GM21529 (cell line): Measurements from ENCODE around the gene NAV2.

Experiments
- ATAC-seq: cut with Tn5 transposase; IDR thresholded peaks from one replicate; pipeline ENCODE4 v1.9.1; 2021; ENCODE audit not compliant: unreplicated experiment

The NAV2 gene

GRCh38 chr11:19853016-19853415, 140.4 kb downstream of the NAV2 start:
- ATAC-seq = no peak

DNA sequence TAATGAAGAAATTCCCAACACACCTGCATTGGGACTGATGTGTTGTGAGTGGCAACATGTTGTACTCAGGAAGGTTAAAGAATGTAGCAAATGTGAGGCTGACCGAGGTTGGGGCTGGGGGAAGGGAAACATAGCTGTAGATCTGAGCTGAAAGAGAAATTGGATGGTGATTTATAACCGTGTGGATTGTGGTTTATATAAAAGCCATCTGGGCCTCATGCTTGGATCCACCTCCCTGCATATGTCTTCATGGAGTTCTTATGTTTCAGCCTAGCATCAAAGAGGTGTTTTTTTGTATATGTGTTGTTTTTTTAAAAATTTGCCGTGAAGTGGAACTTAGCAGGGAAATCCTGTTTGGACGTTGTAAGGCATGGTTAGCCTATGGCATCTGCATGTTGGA, 141.3 kb downstream of the NAV2 start:
- no peak for ATAC-seq

- ATAC-seq = no peak
Observed at GRCh38 chr11:19861171-19861570, 148.5 kb downstream of the NAV2 start.

DNA sequence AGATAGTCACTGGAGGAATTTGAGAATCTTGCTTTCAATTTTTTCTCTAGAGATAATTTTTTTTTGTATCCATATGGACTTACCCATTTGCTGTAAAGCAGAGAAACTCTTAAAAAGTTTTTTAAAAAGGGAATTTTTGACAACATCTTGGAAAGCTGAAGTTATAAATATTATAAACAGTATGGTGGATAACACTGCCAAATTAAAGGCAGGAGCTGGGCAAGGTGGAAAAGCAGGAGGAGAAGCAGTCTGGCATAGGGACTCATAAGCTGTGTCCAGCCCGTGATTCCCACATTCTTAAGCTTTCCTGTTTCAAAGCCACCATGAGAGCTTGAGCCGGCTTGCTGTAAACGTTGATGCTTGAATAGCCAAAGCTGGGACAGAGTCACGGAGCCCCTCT, 149.5 kb downstream of the NAV2 start:
- no peak for ATAC-seq

GRCh38 chr11:19864141-19865140, 151.8 kb downstream of the NAV2 start:
- ATAC-seq = no peak

GRCh38 chr11:19866037-19866436, 153.4 kb downstream of the NAV2 start:
- ATAC-seq = no peak

GRCh38 chr11:19866521-19866920, 153.9 kb downstream of the NAV2 start:
- no peak for ATAC-seq

GRCh38 chr11:19867064-19867463, 154.4 kb downstream of the NAV2 start:
- ATAC-seq = no peak

DNA sequence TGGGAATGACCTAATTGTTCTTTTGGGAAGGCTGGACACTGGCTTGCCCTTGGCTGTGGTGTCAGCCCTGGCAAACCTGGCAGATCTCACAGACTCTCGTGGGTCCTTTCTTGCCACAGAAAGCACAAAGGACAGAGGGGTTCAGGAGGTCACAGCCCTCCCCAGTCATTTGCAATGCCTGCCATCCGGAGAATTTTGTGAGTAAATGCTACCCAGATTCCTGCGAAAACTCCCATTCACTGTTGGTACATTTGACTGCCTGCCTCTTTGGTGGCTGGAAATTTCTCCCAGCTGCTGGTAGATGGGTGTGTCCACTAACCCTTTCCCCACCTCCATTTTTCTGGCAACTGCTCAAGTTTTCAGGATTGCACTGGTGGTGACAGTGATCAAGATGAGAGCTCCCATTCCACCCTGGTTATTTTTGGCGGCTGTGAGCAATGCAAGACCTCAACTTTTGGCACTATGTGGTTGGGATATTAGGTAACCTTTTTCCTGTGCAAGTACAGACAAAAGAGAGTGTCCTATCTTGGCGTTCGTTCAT, 155.7 kb downstream of the NAV2 start:
- no peak for ATAC-seq

DNA sequence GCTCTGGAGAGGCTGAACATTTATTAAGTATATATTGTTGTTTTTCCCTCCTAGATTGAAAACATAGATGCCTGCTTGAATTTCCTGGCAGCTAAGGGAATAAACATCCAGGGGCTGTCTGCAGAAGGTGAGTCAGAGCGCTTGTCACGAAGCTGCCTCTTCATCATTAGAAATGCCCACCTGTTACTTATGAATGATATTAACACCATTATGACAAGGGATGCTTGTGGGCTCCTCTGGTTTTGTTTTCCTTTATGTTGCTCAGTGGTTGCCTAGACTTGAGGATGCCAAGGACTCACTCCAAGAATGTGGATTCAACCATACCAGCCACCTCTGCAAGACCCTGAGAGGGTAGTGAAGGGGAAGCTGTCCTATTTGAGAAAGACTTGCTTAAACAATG, 156.2 kb downstream of the NAV2 start:
- ATAC-seq = no peak

- ATAC-seq = no peak
Observed at GRCh38 chr11:19869466-19869865, 156.8 kb downstream of the NAV2 start.

GRCh38 chr11:19869946-19870589, 157.4 kb downstream of the NAV2 start:
- no peak for ATAC-seq

GRCh38 chr11:19871531-19871930, 158.9 kb downstream of the NAV2 start:
- no peak for ATAC-seq

DNA sequence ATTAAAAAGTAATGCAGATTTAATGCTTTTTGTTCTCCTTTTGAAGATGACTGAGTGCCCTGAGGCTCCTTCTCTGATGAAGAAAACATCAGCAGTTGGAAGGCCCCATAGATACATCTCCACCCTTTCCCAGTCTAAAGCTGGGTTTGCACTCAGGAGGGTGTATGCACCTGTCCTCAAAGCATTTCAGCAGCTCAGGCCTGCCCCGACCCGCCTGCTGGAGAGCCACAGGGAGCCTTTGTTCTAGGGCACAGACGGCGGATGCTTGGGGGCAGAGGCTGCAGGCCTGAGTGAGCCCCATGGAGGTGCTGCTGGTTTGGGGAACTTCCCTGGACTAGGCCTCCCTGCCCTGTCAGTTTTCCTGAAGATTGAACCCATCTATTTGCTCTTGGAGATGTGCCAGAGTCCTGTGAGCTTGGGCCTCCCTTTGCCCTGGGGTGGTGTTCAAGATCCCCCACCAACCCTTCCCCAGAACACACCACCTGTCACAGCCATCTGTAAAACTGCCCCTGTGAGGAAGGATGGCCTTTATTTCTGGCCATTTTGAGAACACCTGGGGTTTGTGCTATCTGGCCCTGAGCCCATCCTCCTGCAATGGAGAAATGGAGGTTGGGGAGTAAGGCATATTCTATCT, 160.0 kb downstream of the NAV2 start:
- ATAC-seq = no peak

GRCh38 chr11:19873730-19874129, 161.1 kb downstream of the NAV2 start:
- ATAC-seq = no peak

DNA sequence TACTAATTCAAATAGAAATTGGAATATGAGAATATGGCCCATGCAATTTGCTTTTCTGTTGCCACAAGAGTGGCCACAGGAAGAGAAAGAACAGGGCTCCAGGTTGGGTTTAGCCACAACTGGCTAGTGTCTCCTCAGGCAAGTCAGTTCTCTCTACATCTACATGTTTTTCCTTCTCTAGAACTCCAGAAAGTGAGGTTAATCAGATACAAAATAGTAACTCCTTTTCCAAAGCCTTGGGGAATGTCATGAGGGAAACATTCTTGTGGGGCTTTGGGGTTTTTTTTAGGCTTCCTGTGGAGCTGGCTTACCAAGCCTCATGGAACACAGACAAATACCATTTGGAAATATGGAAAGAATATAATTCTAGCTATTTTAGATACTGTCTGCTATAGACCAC, 161.6 kb downstream of the NAV2 start:
- ATAC-seq = no peak

DNA sequence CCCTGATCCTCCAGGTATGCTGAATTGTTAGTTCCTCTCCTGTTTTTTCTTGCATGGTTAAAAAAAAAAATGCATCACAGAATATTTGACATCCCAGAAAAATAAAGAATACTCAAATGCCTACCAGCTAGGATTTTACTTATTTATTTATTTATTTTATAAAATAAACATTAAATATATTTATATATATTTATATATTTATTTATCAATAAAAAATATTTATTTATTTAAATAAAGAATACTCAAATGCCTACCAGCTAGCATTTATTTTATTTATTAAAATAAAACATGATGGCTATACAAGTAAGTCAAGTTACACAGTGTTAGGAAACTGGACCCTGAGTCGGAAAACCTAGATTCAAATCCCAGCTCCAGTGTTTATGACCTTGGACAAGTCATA, 164.1 kb downstream of the NAV2 start:
- ATAC-seq = no peak

GRCh38 chr11:19878520-19878919, 165.9 kb downstream of the NAV2 start:
- no peak for ATAC-seq

DNA sequence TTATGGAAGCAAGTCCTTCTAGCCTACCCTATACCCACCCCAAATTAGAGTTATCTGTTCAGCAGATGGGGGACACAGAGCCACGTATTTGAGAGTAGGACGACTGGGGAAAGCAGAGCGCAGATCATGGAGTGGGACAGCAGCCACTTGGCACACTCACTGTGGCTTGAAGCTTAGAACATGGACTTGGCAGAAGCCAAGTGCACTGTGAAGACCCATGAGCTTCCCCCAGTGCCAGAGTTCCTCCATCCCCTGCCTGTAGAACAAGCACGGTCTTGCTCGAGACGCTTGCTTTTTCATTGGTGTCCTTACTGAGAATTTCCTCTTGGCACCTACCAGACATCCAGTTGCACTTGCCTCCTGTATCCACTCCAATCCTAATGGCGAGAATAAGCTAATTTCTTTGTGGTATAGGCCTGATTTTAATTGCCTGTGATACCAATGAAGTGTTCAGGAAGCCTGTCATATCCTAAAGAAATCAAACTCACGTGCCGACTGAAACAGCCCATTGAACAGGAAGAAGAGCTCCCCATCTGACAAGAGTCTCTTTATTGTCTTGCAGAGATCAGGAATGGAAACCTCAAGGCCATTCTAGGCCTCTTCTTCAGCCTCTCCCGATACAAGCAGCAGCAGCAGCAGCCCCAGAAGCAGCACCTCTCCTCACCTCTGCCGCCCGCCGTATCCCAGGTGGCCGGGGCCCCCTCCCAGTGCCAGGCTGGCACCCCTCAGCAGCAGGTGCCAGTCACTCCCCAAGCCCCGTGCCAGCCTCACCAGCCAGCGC, 166.9 kb downstream of the NAV2 start:
- ATAC-seq = no peak

GRCh38 chr11:19880088-19880345, 167.4 kb downstream of the NAV2 start:
- no peak for ATAC-seq

DNA sequence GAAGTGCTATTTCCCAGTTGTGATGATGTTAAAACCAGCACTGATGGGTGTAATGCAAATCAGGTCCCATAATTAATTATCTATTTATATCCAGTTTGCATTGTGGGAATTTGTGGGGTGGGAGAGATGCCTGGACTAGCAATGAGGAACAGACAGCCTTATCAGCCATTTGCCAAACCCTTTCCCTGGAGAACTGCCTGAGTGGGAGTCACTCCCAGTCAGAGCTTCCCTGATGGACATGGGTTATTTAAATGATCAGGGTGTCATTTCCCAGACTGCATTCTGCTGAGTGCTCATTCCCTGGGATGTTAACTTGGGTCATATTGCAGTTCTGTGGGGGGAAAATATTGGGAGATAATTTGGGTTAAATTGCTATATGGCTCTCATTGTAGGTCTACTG, 168.5 kb downstream of the NAV2 start:
- no peak for ATAC-seq
